Stimulated activated CD8-positive, alpha-beta memory T cell treated with anti-CD3 and anti-CD28 coated beads, Interleukin-2, amount 100 ng/mL, for 1 hour (primary cell): ENCODE results near the gene SSBP3.

Experiments used
- DNase-seq, 2 donors: peaks; one replicate each; pipeline ENCODE4 v3.0.0-alpha.2; 2020; ENCODE audit warnings: low read depth in 2 of 2

Gene SSBP3

DNA sequence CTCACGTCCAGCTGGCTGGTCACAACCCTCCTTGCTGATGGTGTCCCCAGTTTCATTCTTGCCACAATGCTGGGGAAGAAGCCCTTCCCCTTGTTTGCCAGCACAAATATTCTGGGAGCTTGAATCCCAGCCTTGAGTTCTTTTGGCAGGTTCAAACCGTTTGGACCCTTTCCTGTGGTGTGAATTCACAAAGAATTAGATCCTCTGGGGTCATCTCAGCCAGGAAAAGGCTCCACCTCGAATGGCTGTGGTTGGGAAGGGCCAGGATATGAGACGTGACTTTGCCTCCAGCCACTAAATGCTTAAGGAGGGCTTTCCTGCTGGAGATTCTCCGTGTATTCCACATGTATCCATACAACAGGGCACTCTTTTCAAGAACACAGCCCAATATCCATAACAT is 139.3 kb downstream of the SSBP3 start:
- no peak for DNase-seq

DNA sequence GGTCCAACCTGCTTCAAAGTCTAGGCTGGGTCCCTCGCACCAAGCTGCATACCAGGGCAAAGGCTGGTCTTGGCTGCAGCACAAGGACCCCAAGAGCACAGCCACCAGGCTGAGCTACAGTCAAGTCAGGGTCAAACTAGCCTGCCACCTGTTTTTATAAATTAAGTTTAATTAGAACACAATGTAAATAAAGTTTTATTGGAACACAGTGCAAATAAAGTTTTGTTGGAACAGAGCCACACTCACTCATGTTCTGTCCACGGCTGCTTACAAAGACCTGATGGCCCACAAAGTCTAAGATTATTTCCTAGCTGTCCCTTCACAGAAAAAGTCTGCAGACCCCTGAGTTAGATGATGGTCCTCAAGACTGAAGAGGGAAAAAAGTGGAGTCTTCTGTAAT is 140.0 kb downstream of the SSBP3 start:
- no peak for DNase-seq

DNA sequence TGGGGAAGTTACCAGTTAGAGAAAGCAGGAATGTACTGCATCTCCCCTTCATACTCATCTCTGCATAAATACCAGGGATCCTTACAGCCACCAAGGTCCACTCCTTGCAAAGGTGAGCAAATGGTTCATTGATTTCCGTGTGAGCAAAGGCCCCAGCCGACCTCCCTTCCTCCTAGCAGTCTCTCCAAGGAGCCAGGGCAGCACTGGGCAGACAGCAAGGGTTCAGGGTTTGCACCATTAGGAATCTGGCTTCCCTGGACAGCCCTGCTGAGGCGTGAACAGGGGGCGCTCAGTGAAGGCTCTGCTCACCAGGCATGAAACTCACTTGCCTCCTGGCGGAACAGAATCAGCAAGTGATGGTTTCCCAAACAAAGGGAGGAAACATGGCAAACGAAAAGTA is 140.5 kb downstream of the SSBP3 start:
- DNase-seq, result no peak

DNA sequence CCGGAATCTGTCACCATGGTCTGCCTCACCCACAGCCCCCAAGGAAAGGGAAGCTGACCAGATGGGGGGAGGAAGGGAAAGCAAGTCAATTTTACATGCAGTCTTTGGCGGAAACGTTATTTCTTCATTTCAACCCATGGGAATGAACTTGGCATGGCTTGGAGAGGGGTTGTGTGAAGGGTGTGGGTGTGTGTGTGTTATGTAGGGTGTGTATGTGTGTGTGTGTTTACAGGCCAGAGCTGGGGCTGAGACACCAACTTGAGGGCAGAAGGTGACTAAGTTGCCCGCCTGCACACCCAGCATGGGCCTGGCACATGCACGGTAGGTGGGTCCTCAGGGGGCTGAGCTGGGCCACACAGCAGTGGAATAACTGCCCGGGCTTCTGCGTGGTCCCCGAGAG is 141.1 kb downstream of the SSBP3 start:
- DNase-seq, result no peak

DNA sequence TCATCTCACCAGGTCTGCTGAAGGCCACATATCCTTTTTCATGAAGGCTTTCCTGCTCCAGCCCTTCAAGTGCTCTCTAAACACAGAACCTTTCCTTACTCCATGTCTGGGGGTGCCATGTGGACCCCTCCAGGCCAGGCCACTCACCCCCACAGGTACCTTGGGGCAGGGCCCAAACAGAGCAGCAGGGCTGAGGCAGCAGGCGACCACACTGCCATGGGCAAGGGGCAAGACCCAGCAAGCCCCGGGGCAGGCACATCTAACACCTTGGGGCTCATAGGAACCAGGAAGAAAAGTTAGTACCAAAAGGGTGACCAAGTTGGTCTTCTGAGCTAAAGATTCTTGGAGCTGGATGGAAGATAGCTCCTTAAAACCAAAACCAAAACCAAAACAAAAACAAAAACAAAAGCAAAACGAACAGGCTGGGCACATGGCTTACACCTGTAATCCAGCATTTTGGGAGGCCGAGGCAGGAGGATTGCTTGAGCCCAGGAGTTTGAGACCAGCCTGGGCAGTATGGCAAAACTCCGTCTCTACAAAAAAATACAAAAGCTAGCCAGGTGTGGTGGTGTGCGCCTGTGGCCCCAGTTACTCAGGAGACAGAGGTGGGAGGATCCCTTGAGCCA is 142.5 kb downstream of the SSBP3 start:
- no peak for DNase-seq

DNA sequence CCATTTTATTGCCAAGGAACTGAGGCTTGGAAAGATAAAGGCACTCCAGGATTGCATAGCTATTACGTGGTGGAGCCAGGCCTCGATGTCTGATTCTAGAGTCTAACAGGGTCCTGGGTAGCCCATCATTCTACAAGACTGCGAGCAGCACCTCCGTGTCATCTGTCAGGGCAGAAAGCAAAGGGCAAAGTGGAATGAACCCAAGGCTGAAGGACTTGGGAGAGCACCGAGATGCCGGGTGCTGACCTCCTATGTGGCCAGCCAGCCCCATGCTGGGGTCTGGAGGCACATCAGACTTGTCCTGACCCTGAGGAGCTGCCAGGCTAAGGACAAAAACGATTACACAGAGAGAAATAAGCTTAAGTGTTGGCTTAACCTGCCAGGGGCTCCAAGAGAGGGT is 143.9 kb downstream of the SSBP3 start:
- DNase-seq, result no peak

DNA sequence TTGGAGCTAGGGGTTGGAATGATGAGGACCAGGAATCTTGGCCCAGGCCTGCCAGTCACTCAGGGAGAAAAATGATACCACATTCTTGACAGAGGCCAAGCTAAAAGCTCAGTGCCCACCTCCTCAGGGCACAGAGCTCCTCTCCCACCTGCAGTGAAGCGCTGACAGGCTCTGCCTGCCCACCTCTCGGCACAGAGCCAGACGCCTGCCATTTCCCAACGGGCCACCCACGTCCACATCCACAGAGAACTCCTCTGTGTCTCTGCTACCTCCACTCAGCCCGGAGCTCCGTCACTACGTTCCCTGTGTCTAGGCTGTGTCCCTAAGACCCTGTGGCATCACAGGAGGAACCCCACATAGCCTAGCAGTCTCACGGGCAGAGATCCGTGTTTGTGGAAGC is 145.4 kb downstream of the SSBP3 start:
- no peak for DNase-seq

DNA sequence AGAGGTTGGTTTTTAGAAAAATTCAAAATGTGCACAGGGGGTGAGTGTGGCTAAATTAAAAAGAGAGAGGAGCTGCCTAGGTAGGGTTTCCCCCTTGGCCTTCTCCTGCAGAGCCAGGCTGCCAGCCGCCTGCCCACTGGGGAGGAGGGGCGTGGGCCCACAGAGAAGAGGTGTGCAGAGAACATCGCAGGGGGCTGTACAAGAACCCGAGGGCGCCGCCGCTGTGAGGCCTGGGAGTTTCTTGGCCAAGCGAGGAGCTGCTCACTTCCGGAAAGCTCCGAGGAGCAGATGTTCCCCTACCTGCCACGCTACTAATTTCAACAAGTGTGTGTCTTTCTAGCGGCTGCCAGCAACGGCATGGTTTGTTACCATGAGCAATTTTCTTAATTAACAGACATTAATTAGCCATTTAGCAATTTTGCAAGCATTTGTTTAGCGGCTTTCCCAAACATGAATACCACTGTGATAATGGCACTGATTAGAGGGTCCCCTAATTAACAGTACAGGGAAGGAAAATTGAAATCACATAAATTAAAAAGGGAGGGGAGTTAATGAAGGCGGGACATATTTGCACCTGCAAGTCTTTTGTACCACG is 146.6 kb downstream of the SSBP3 start:
- DNase-seq, result no peak

DNA sequence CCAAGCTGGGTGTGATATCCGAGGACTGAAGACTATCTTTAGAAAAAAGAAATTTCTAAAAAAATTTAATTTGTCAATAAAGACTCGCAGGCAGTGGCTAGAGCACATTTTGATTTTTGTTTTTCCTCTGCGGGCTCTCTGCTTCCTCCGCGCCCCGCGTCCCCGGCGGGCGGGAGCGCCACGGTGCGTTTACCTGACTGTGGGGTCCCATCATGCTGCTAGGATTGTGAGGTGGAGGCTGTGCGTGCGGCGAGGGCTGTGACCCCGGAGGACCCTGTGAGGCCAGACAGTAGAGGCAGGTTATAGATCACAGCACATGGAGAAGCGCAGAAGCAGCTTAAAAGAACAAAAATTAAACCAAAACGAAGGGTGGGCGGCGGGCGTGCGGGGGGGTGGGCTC is 148.3 kb downstream of the SSBP3 start:
- DNase-seq, result no peak

DNA sequence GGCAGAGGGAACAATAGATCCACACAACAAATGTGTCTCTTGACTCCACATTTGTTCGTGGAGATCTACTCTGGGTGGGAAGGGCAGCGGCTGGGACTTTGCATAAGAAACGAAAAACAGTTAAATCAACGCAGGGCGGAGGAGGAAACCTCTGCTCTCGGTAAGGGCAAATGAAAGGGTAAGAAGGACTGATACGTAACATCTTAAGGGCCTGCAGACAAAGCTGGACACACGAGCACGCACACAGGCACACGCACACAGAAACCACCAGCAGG is 148.9 kb downstream of the SSBP3 start:
- DNase-seq, result no peak

DNA sequence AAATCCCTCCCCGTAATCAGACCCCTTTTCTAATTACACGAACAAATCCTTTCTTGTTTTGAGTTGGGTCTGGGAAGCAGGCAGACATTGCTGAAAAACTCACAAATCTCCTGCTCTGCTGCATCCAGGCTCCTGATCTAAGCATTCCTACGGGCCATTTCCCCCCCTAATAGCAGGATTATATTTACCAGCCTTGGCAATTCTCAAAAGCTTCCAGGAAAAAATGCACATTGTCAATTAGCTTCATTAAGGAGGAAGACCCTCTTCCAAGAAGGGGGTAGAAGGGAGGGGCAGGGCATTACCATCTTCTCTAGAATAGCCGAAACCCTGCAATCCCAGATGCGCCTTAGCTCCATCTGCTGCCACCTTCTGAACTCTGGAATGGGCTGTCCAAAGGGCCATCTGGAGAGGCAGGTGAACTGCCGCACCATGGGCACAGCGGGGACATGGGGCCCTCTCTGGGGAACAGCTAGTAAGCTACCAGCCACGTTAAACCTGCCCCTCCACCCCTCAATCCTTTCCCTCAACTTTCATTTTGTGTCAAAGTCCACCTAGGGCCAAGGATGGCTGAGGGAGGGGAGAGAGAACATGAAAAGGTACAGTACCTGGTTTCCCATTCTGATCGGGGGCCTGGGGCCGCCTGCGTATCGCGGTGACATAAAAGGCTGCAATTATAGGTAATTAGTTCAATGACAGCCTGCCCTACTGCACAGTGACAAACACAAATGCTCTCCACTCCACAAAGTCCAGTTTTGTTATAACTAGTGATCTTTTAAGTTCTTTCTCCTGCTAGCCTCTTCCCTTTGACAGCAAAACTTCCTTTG is 149.5 kb downstream of the SSBP3 start:
- DNase-seq, result no peak

DNA sequence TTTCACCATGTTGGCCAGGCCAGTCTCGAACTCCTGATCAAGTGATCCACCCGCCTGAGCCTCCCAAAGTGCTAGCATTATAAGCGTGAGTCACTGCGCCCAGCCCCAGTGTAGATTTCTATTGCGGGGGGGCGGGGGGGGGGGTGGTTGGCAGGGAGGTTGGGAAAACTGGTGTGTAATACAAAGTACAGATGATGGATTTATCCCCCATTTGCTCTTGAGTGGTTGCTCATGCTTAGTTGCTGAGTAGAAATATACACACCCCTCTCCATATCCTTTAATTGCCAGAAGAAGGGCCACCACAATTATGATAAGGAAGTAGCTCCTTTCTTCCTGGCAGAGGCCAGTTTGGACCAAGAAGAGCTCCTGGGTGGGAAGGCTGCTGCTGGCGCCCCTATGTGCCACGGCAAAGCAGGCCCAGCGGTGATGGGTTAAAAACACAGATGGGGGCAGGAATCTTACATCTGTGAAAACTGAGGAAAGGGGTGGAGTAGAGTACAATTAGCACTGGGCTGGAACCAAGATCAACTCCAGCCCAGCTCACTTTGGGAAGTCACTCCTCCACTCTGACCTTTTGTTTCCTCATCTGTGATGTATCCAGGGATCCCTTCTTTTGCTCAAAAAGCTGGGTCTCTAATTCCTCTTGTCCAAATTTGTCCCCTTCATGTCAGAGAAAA is 151.0 kb downstream of the SSBP3 start:
- DNase-seq, result no peak

DNA sequence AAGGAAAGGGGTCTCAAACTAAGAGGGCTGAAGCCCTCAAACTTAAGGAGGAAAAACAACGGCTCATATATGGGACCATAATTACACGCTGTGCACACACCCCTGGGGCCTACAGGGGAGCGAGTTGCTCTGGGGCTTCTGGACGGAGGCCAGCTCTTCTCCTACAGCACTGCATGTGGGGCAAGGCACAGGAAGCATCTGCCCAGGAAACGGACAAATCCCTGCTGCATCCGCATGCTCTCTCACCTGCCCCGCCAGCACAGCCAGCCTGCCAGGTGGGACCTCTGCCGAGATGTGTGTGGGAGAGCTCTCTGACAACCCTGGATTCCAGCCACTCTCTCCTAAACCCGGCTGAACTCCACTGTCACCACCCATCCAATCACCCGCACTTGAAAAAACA is 152.1 kb downstream of the SSBP3 start:
- DNase-seq, result no peak

DNA sequence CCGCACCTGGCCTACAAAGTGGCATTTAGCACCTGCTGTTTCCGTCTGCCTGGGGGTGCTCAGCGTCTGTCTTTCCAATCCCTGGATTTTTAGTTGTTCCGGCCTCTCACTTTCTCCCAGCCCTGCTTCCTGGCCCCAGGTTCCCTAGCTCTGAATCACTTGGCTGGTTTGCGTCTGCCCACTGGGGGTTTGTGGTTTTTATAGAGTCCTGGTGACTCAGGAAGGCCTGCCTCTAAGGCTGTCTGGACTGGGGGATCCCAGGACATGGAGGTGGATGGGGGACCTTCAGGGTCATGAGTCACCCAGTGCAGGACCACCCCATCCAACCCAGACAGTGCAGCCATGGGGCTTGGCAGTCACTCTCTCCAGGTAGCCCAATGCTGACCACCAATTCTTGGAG is 152.7 kb downstream of the SSBP3 start:
- DNase-seq, result no peak

DNA sequence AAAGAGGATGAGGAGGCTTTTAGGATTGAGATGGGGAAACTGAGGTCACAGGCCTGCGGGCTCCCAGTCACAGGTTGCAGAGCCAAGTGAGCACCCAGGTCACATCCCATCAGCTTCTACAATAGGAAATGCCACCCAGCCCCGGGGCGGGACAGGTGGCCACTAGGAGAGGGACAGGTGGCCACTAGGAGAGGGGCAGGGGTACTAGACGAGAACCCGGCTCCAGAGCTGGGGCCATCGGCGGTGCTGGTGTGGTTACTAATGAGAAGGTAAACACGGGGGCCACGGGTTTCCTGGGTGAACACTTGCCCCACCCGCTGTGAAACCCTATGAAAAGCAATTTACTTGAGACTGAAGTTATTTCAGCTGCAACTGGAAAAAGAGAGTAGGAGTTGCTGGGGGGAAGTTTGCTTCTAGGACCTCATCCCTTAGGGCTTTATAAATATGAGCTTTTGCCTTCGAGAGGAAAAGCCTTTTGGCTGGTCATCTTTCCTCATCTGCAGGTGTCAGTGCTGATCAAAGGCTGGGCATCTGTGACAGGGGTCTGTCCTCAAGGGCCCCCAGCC is 153.7 kb downstream of the SSBP3 start:
- no peak for DNase-seq

DNA sequence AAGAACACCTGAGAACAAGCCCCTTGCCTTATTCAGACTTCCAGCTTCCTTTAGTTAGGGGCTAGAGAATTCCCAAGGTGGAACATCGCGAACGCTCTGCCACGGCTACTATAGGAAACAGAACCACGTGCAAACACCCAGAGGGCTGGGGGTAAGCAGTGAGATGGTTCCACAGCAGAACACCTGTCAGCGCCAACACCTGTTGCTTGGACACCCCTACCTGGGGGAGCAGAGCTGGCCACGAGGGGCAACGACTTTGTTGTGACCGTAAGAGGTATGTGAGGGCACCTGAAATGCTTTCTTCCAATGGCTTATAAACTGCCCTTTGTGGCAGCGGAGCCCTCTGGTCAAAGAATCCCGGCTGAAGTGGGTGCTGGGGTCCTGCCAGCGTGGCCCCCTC is 155.5 kb downstream of the SSBP3 start:
- DNase-seq, result no peak

DNA sequence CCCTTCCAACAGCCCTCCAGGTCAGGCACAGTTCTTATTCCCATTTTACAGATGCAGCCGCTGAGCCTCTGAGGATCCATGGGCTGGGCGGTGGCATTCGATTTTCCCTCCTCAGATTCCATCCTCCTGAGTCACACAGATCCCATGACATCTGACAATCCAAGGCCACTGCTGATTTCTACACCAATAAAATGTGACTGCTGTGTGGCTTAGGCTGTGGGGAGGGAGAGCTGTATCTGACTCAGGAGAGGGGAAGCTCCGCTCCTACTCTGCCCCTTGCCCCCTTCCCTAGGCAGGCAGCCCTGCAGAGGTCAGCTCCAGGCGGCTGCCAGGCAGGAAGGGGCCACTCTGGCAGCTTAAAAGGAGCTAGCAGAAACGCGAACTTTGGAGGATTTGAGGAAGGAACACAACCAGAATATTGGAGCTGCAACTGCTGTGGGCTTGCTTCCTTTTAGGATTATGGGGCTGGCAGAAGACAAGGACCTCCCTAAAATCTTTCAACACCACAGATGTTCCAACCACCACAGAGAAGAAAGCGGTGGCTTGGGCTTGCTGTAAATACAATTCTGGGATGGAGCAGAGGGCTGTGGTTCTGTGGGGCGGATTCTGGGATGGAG is 156.3 kb downstream of the SSBP3 start:
- DNase-seq, result no peak

DNA sequence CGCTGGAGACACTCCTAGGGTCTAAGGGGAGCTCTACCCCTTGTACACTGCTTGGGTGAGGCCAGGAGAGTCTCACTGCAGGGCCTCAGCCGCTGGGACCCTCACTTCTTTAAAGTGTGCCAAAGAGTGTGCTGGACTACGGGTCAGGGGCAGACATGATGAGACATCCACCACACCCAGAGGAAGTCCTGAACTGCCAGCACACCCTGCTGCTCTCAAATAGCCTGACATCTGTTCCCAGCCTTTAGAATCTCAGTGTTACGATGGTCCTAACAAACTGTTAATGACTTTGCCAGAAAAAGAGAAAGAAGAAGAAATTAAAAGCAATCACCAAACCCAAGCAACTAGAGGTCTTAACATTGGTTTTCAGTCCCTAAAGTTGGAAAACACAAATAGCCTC is 157.2 kb downstream of the SSBP3 start:
- DNase-seq, result no peak

DNA sequence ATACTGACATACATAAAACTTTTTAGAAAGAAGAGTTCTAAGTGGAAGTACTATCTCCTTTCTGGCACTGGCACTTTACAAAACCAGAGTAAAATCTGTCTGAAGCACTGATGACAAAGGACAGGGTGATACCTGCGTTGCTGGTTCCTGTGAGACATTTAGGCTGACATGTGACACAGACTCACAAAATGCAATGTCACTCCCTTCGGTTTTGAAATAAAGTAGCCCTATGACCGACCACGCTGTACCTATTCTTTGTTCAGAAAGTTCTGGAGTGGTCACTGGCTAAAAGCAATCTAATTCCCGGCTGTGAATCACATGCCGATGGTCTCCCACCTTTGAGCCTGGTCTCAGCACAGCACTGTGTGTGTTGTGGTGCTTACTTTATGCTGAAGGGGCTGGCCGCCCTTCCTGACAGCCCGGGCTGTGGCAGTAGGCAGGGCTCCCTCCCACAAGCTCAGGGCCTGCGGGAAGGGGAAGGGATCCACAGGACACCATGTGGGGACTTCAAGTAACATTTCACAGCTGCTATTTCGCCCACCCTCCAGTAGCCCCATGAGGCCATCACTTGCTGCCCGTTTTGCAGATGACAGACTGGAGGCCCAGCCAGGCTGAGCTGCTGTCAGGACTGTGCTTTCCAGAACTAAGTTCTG is 158.2 kb downstream of the SSBP3 start:
- no peak for DNase-seq

DNA sequence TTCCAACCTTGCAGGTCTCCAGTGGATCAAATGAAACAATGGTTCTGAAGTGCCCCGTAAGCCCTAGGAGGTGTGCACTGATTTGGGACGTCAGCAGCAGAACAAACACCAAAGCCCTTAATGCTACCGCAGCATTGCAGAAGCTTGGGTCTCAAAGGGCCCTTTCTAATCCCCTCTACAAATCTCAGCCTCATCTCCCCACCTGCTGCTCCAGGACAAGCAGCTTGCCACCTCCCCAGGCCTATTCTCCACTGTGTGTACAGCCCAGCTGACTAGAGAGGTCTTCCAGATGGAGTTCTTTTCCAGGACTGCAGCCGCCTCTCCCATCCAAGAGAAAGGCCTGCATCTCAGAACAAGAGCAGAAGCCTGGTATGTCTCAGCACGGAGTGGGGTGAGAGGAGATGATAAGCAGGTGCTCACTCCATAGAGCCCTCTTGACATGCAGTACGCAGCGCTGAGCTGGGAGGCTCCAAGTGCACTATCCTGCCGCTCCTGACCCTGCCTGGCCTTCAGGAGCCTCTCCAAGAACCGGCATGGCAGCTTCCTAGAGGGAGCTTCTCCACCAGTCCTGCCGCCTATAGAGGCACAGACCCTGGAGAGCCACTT is 160.0 kb downstream of the SSBP3 start:
- no peak for DNase-seq

DNA sequence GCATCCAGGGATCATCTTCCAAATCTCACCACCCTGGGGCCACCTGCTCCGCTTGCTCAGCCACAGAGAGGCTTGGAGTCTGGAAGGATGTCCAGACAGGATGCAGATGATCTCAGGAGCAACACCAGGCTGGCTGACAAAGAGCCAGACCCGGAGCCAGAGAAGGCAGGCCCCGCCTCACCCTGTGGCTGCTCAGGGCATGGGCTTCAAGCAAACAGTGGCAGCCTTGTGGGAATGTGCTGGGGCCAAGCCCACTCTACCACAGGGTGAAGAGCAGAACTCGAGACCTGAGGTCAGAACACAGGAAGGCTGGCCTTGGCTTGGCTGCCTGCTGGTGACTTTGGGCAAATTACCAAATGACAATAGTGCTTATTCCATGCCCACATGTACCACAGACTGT is 160.7 kb downstream of the SSBP3 start:
- no peak for DNase-seq
